Panc1 (cell line): ENCODE data around the gene GAGE1.

Experiments used
- CTCF ChIP-seq: fragments of 450-650 bp; IDR thresholded peaks from 2 replicates; pipeline ENCODE4 v1.5.1; 2017; ENCODE audit warnings: mild to moderate bottlenecking
- POLR2AphosphoS5 ChIP-seq: IDR thresholded peaks from 2 replicates; pipeline ENCODE4 v1.6.1; 2012; ENCODE audit warnings: mild to moderate bottlenecking, low read depth, low read length, moderate library complexity
- REST ChIP-seq, 2 experiments: IDR thresholded peaks; 2 replicates each; pipeline ENCODE4 v1.6.1; 2011 to 2012; ENCODE audit warnings: low read depth in 2 of 2, control low read depth in 1 of 2, low read length in 1 of 2, mild to moderate bottlenecking in 1 of 2, moderate library complexity in 1 of 2; ENCODE audit not compliant: insufficient read depth in 1 of 2
- SIN3A ChIP-seq: IDR thresholded peaks from 2 replicates; pipeline ENCODE4 v1.6.1; 2012; ENCODE audit warnings: low read depth, mild to moderate bottlenecking, low read length, moderate library complexity, borderline replicate concordance; ENCODE audit not compliant: insufficient read depth
- TCF7L2 ChIP-seq: IDR thresholded peaks from 2 replicates; pipeline ENCODE4 v1.6.1; 2011; ENCODE audit warnings: mild to moderate bottlenecking, low read depth, low read length, inconsistent platforms

GRCh38 chrX:49618574-49618973 lies 19.8 kb downstream of the GAGE1 start:
- no peak for TF ChIP-seq CTCF
- no peak for TF ChIP-seq POLR2AphosphoS5
- TF ChIP-seq REST (IDR thresholded peaks at IDR 0.05; ENCODE audit: insufficient read depth in 1 of 2, low read depth in 2 of 2, low read length in 1 of 2) = no peak
- TF ChIP-seq TCF7L2 = no peak
- TF ChIP-seq SIN3A = no peak
